ENCODE measurements around the gene LPXN. TPM values are rescaled to one million over a fixed set of nuclear protein-coding genes. Genes with fewer than 3 reads are reported as not detected.

The LPXN gene
- total RNA-seq, 1 experiment from 2014 or later, result 3.0 TPM

DNA sequence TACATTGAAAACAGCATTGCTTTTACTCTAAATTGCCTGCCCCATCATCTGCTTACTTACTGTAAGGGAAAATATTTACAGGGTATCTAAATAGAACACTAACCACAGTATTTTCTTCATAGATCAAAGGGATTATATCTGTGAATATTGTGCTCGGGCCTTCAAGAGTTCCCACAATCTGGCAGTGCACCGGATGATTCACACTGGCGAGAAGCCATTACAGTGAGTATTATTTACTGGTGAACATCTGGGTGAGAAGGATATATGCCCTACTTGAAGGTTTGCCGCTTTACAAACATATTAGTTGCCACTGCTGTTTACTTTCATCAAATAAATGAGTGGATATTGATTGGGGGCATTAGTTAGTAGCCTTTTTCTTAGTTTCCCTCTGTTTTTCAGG lies 40.9 kb upstream of the LPXN start:
- CTCF ChIA-PET, result no interaction called here
- in situ Hi-C loops (cut with HindIII; ENCODE audit: low pct_unique_long_range_greater_than_20kb, low sequenced_read_pairs) (no loop called here), intact Hi-C loops (cut with micrococcal nuclease; ENCODE audit: unreplicated experiment) (no loop called here)
- Histone ChIP-seq H3K9me3 (ENCODE audit: control insufficient read depth, insufficient read depth, low read depth, low read length) (no peaks in the 10 kb centered on the region), H3K4me1 (ENCODE audit: control insufficient read depth, insufficient read depth, low read length) (no peaks in the 10 kb centered on the region), H3K27ac (ENCODE audit: low read length) (no peak overlapping the region), H3K27me3 (ENCODE audit: control insufficient read depth, insufficient read depth, low read length) (no peaks in the 10 kb centered on the region), H3K4me3 (ENCODE audit: low read depth in 2 of 2, low read length in 2 of 2) (no peak overlapping the region), H3K36me3 (ENCODE audit: control insufficient read depth, insufficient read depth, low read length) (peaks cover 81% of the 10 kb centered on the region)
- no peak for DNase-seq (ENCODE audit: low read depth, low spot score)
- BruUV-seq (replicated peaks), result no TSS peak
- POLR2A ChIA-PET, result no interaction called here
- TF ChIP-seq, protein P1, sequence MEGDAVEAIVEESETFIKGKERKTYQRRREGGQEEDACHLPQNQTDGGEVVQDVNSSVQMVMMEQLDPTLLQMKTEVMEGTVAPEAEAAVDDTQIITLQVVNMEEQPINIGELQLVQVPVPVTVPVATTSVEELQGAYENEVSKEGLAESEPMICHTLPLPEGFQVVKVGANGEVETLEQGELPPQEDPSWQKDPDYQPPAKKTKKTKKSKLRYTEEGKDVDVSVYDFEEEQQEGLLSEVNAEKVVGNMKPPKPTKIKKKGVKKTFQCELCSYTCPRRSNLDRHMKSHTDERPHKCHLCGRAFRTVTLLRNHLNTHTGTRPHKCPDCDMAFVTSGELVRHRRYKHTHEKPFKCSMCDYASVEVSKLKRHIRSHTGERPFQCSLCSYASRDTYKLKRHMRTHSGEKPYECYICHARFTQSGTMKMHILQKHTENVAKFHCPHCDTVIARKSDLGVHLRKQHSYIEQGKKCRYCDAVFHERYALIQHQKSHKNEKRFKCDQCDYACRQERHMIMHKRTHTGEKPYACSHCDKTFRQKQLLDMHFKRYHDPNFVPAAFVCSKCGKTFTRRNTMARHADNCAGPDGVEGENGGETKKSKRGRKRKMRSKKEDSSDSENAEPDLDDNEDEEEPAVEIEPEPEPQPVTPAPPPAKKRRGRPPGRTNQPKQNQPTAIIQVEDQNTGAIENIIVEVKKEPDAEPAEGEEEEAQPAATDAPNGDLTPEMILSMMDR (IDR thresholded peaks at IDR 0.05), result no peak
- no peak for TF ChIP-seq REST (IDR thresholded peaks at IDR 0.05; ENCODE audit: insufficient read depth in 1 of 2, low read depth in 2 of 2, low read length in 1 of 2)
- TF ChIP-seq SIN3A (IDR thresholded peaks at IDR 0.05; ENCODE audit: borderline replicate concordance, insufficient read depth, low read depth, low read length), result no peak
- ATAC-seq, result no peak; the same call in 1 of the 2 replicates

GRCh38 chr11:58615559-58615958 lies 39.9 kb upstream of the LPXN start:
- no peaks in the 10 kb centered on the region for H3K4me1 ChIP-seq (ENCODE audit: control insufficient read depth, insufficient read depth, low read length)
- no peak overlapping the region for H3K4me3 ChIP-seq (ENCODE audit: low read depth in 2 of 2, low read length in 2 of 2)
- H3K9me3 ChIP-seq (ENCODE audit: control insufficient read depth, insufficient read depth, low read depth, low read length), result no peaks in the 10 kb centered on the region
- ChIA-PET CTCF (no interaction called here), POLR2A (no interaction called here)
- no peak for DNase-seq (ENCODE audit: low read depth, low spot score)
- no peak for ATAC-seq
- no peaks in the 10 kb centered on the region for H3K27me3 ChIP-seq (ENCODE audit: control insufficient read depth, insufficient read depth, low read length)
- intact Hi-C loops (cut with micrococcal nuclease; ENCODE audit: unreplicated experiment) (no loop called here), in situ Hi-C loops (cut with HindIII; ENCODE audit: low pct_unique_long_range_greater_than_20kb, low sequenced_read_pairs) (no loop called here)
- H3K36me3 ChIP-seq (ENCODE audit: control insufficient read depth, insufficient read depth, low read length), result peaks cover 81% of the 10 kb centered on the region
- TF ChIP-seq TCF7L2 (IDR thresholded peaks at IDR 0.05; ENCODE audit: low read depth, low read length), result no peak
- TF ChIP-seq, protein P1 (IDR thresholded peaks at IDR 0.05), result no peak
- no peak for TF ChIP-seq REST (IDR thresholded peaks at IDR 0.05; ENCODE audit: insufficient read depth in 1 of 2, low read depth in 2 of 2, low read length in 1 of 2)
- no TSS peak for BruUV-seq (replicated peaks)
- H3K27ac ChIP-seq (ENCODE audit: low read length), result no peak overlapping the region

All from Panc1 (cell line).